Activated CD8-positive, alpha-beta memory T cell treated with anti-CD3 and anti-CD28 coated beads, Interleukin-2, amount 50 U/mL, for 24 hours (primary cell): ENCODE measurements around the gene ZNF224.
"Not testable (repeated sequence)": the region's sequence is repeated elsewhere in the genome, so short reads cannot be mapped to it uniquely, and the experiment has no call there.

Experiments used
- DNase-seq: peaks from one replicate; pipeline ENCODE4 v3.0.0-alpha.2; 2020; ENCODE audit errors: extremely low read depth

The ZNF224 gene

DNA sequence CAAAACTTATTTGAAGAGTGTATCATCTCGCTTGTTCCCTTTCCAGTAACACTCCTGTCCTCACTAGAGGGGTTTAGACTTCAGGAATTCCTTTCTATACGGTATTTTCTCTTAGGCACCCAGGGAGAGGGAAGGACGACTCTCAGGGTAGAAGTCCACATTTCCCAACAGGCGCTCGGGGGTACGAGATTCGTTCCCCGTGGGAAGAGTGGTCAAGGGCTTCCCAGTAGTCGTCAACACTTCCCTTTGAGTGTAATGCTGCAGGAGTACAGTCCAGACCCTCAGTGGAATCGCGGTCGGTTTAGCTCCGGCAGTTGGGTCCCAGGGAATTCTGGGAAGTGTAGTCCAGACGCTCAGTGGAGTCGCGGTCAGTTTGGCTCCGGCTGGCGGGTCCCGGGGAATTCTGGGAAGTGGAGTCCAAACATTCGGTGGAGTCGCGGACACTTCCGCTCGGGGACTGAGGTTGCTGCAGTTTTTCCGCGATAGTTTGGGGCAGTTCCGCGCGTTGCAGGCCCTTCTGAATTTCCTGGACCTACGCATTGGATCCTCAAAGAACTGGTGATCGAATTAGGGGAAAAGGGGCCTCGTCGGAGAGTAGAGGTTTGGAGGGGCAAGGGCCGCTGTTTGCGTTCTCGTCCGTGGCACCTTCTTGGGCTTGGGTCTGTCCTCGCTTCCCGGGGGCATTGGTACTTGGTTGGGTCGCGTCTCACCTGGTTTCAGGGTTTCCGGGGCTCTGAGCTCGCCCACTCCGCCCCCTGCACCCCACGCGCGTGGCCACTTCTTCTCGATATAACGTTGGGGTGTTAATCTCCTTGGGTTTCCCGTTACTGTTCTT lies at the start of gene ZNF224:
Gene ZNF224 (plus strand): TSS at position 431 of the 835 bp plus-strand sequence. CDS start 3,513 bp downstream, outside the sequence.
- peak; percentile 65 for DNase-seq

DNA sequence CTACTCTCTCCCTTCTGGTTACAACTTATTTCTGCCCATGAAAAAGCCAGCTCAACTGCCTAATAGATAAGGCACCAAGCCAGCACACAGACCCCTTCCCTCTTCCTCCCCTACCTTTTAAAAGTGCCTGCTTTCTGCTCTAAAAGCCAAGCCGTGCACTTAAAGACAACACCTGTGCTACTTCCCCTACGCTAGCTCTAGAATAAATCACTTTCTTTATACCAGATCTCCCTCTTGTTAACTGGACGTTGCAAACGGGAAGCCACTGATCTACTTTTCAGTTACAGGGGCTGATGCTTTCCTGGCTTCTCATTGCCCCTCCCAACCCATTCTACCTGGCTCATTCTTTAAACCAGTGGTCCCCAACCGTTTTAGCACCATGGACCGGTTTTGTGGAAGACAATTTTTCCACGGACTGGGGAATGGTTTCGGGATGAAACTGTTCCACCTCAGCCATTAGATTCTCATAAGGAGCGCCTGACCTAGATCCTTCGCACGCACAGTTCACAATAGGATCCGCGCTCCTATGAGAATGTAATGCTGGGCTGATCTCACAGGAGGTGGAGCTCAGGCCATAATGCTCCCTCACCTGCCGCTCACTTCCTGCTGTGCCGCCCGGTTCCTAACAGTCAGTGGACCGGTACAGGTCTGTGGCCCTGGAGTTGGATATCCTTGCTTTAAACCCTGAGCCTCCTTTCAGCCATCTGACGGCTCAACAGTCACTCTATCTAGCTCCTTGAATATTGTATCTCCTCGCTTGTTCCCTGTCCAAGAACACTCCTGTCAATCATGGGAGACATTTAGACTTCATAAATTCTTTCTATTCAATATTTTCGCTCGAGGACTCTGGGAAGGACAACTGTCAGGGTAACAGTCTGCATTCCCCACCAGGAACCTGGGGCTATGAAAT lies 43.2 kb upstream of the ZNF224 start:
- DNase-seq, result no peak

- peak; percentile 29 for DNase-seq
Observed at GRCh38 chr19:44051650-44052402, 42.3 kb upstream of the ZNF224 start, which contains the start of gene ZNF223. TSS of gene ZNF223 (plus strand) at chr19:44052036. CDS start at chr19:44055177, 3,141 bp downstream.

DNA sequence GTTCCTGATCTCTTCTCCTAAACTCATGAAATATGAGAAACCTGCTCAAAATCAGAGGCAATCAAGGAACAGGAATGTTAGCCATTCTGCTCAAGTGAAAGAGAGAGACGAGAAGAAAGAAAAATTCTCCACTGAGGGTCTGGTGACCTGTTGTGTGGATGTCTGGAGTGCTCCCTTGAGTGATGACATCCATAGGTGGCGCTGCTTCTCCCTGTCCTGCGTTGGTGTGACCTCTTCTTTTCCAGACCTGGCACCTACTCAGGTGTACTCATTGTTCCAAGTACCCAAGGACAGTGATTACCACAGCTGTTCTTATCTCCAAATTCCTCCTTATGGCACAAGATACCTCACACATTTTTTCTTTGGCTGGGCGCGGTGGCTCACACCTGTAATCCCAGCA lies 38.3 kb upstream of the ZNF224 start:
- no peak for DNase-seq

DNA sequence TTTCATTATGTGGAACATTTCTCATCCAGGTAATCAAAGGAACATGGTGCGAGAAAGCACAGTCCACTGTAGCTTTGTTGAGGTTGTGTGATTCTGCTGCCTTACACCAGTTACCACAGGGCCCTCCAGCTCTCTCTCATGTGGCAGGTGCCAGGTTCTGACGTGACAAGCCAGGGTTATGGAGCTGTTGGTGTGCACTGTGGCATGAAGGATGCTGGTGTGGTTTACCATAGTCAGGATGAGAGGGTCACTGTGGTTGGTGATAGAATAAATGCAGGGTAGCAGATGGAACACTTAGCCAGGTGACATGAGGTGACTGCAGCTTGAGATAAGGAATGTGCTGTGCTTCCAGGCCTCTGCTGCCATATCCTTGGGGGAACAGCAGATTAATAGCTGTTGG lies 34.9 kb upstream of the ZNF224 start:
- DNase-seq, result no peak

GRCh38 chr19:44061038-44061437 lies 33.1 kb upstream of the ZNF224 start:
- DNase-seq, result no peak

DNA sequence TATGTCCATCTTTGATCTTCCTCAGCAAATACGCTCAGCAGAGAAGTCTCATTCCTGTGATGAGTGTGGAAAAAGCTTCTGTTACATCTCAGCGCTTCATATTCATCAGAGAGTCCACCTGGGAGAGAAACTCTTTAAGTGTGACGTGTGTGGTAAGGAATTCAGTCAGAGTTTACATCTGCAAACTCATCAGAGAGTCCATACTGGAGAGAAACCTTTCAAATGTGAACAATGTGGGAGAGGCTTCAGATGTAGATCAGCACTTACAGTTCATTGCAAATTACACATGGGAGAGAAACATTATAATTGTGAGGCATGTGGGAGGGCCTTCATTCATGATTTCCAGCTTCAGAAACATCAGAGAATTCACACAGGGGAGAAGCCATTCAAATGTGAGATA lies 27.9 kb upstream of the ZNF224 start:
- no peak for DNase-seq

GRCh38 chr19:44069415-44069814 lies 24.7 kb upstream of the ZNF224 start:
- no peak for DNase-seq

DNA sequence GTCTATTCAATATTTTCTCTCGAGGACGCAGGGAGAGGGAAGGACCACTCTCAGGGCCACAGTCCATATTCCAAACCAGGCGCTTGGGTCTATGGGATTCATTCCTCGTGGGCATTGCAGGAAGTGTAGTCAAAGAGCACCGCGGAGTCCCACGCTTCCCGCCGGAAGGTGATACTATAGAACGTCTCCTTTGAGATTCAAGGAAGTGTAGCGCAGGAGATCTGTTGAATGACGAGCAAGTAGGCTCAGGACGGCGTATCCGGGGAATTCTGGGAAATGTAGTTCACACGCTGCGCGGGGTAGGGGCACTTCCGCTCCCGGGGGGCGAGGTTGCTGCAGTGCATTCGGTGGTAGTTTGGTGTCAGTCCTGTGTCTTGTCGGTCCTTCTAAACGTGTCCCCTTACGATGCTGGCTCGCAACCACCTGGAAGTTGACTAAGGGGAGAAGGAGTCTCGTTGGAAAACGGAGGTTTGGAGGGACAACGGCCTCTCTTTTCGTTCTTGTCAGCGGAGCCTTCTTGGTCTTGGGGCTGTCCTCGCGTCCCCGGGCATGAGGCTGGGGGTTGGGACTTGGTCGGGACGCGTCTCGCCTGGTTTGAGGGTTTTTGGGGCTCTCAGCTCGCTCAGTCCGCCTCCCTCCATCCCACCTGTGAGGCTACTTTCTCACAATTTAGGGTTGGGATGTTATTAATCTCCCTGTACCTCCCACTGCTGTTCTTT lies 22.2 kb upstream of the ZNF224 start, which contains the start of gene ZNF284:
Gene ZNF284 (plus strand): TSS at position 336 of the 719 bp plus-strand sequence. CDS start 4,231 bp downstream, outside the sequence.
- peak; percentile 69 for DNase-seq

DNA sequence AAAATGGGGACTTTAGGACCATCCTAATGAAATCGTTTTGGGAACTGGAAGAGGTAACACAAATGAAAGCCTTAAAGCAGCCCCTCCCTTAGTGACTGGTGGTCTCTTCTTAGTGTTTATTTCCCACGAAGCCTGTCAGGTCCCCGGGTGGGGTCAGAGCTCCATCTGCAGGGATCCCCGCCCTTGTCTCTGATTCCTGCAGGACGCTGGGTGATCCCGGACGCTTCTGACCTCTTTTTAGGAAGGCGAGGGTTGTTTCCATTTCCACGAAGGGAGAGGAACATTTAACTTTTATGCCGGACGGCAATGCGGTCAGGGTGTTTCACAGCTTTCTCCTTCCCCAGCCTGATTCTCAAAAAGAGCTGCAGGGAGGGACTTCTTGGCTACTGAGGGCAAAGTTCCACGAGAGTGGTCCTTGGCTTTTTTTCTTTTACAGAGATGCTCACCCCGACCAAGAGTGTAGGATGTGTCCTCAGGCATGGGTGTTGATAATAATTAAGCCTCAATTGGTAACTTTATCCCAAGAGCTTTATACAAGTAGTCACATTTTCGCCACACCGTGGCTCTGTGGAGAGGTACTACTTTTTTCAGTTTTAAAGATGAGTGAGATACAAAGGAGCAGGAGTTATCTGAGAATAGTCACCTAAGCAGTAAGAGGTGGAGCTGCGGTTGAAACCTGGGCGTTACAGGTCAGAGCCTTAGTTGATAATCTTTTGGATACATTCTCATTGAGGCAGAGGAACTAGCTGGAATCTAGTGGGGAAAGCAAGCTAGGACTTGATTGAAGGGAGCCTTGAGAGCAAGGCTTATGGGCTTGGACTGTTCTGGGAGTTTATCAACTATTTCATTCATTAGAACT lies 21.4 kb upstream of the ZNF224 start:
- no peak for DNase-seq

- no peak for DNase-seq
Observed at GRCh38 chr19:44076325-44076724, 17.8 kb upstream of the ZNF224 start.

- no peak for DNase-seq
Observed at GRCh38 chr19:44092108-44092507, 2.1 kb upstream of the ZNF224 start.

DNA sequence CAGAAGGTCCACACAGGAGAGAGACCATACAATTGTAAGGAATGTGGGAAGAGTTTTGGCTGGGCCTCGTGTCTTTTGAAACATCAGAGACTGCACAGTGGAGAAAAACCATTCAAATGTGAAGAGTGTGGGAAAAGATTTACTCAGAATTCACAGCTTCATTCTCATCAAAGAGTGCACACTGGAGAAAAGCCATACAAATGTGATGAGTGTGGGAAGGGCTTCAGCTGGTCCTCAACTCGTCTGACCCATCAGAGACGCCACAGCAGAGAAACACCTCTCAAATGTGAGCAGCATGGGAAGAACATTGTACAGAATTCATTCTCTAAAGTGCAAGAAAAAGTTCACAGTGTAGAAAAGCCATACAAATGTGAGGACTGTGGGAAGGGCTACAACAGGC lies 13.6 kb downstream of the ZNF224 start:
- no peak for DNase-seq

DNA sequence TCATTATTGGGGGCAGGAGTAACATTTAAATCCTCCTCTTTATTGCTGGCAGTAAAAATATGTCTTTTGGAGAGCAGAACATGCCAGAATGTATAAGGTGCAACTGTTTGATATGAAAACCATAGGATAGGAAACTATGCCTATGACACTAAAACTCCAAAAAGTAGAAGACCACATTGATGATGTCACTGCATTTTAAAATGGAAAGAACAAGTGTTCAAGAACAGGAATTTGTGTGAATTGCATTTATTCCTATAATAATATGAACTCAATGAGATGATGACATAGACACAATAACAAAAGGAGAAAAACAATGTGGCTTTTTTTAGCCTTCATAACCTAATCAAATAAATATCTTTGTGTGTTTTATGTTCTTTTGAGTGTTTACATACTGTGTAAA lies 15.3 kb downstream of the ZNF224 start:
- no peak for DNase-seq

DNA sequence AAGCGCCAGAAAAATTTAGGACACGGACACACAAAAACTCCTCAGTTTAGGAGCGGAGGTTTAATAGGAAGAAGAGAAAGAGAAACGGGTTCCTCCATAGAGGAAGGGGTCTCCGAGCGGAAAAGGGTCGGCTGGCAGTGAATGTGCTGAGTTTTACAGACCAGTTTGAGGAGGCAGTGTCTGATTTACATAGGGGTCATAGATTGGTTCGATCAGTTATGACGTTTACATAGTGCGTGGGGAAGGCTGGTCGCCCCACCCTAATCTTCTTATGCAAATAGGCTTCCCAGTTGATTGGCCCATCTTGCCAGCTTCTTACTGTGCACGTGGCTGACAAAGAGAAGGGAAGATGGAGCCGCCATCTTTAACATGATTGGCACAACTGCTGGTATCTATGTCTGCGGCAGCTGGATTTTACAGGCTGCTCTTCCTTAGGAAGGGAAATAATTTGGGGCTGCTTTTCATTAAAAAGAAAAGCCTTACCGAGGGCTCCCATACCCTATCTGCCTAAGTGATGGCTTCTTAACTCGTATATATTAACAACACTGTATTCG lies 17.8 kb downstream of the ZNF224 start:
- DNase-seq, result no peak

GRCh38 chr19:44112802-44113137 lies 18.6 kb downstream of the ZNF224 start:
- DNase-seq, result no peak

DNA sequence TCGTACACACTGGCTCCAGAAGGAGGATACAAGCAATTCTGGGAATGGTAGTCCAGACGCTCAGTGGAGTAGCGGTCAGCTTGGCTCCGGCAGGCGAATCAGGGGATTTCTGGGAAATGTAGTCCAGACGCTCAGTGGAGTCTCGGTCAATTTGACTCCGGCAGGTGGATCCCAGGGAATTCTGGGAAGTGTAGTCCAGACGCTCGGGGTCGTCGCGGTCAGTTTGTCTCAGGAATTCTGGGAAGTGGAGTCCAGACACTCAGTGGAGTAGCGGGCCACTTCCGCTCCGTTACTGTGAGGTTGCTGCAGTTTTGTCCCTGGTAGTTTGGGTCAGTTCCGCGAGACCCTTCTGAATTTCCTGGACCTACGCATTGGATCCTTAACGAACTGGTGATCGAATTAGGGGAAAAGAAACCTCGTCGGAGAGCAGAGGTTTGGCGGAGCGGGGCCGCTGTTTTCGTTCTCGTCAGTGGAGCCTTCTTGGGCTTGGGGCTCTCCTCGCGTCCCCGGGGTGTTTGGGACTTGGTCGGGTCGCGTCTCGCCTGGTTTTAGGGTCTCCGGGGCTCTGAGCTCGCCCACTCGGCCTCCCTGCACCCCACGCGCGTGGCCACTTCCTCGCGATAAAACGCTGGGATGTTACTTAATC lies 19.1 kb downstream of the ZNF224 start, which contains the start of gene ZNF225:
Gene ZNF225 (plus strand): TSS at position 262 of the 646 bp plus-strand sequence. CDS start 2,429 bp downstream, outside the sequence.
- peak; percentile 71 for DNase-seq

GRCh38 chr19:44113784-44114390 lies 19.7 kb downstream of the ZNF224 start:
- DNase-seq, result no peak

- not testable (repeated sequence) for DNase-seq
Observed at GRCh38 chr19:44121162-44121561, 27.0 kb downstream of the ZNF224 start.
